B cell (primary cell): ENCODE results near the gene MAP3K15. TPM values are rescaled to one million over a fixed set of nuclear protein-coding genes. Genes with fewer than 3 reads are reported as not detected.

Source experiments
- ATAC-seq: fragments of 200-7000 bp; cut with Tn5 transposase; one replicate; pipeline ENCODE4 v1.10.0; 2021; ENCODE audit warnings: low read depth, mild to moderate bottlenecking, moderate number of reproducible peaks, moderate library complexity
- CTCF ChIA-PET: fragments of 350-600 bp; sonication (Branson Sonifier 250); formaldehyde crosslinking; loops from one replicate; lab custom pipeline; 2021; ENCODE audit warnings: antibody characterized with exemption, inconsistent platforms; lab: Charles Lee
- POLR2A ChIA-PET: fragments of 350-600 bp; sonication (Branson Sonifier 250); formaldehyde crosslinking; loops from one replicate; lab custom pipeline; 2021; ENCODE audit warnings: antibody characterized with exemption; lab: Charles Lee
- DNase-seq: peaks from one replicate; pipeline ENCODE4 v3.0.0; 2013
- H2AFZ ChIP-seq: 2 replicates; pipeline ENCODE4 v1.6.1; 2012; ENCODE audit warnings: mild to moderate bottlenecking, low read depth, low read length; ENCODE audit not compliant: insufficient read depth, poor library complexity, severe bottlenecking
- H3K27ac ChIP-seq, 2 donors: 1 replicate in 1 of 2; 2 replicates in 1 of 2; pipeline ENCODE4 v1.5.1; 2012 to 2013; ENCODE audit warnings: low read length in 2 of 2, mild to moderate bottlenecking in 2 of 2, moderate library complexity in 1 of 2
- H3K27me3 ChIP-seq, 4 experiments: fragments of 200-600 bp in 1 of 4; sonication (generic) in 1 of 4; replicated peaks in 1 of 4; 1 replicate in 2 of 4; 2 replicates in 2 of 4; pipeline versions ENCODE4 v1.6.1 to v1.7.0; 2013 to 2016; ENCODE audit warnings: low read length in 3 of 4, mild to moderate bottlenecking in 2 of 4, mixed read lengths in 1 of 4, moderate library complexity in 1 of 4; ENCODE audit not compliant: insufficient read depth in 4 of 4, control insufficient read depth in 3 of 4; ENCODE audit errors: control extremely low read depth in 1 of 4
- H3K36me3 ChIP-seq, 2 experiments: replicated peaks in 1 of 2; 1 replicate in 1 of 2; 2 replicates in 1 of 2; pipeline versions ENCODE4 v1.6.1 to v1.7.1; 2013; ENCODE audit warnings: low read length in 1 of 2; ENCODE audit not compliant: insufficient read depth in 2 of 2, control insufficient read depth in 1 of 2; ENCODE audit errors: control extremely low read depth in 1 of 2, extremely low read depth in 1 of 2
- H3K4me1 ChIP-seq, 2 donors: fragments of 200-600 bp in 1 of 2; sonication (generic) in 1 of 2; 1 replicate in 1 of 2; 2 replicates in 1 of 2; pipeline versions ENCODE4 v1.5.1 to v1.6.1; 2013 to 2017; ENCODE audit warnings: low read length in 2 of 2; ENCODE audit not compliant: control insufficient read depth in 2 of 2, insufficient read depth in 2 of 2
- H3K4me2 ChIP-seq: replicated peaks from 2 replicates; pipeline ENCODE3; 2012; ENCODE audit warnings: mild to moderate bottlenecking, low read depth, low read length; ENCODE audit not compliant: poor library complexity, severe bottlenecking
- H3K4me3 ChIP-seq, 5 experiments: fragments of 200-600 bp in 1 of 5; sonication (generic) in 1 of 5; 1 replicate in 3 of 5; 2 replicates in 2 of 5; pipeline versions ENCODE4 v1.5.1 to v1.7.0; 2011 to 2016; ENCODE audit warnings: low read length in 4 of 5, mild to moderate bottlenecking in 4 of 5, low read depth in 2 of 5, control low read depth in 1 of 5, moderate library complexity in 1 of 5; ENCODE audit not compliant: insufficient read depth in 1 of 5; ENCODE audit errors: control extremely low read depth in 1 of 5, extremely low read depth in 1 of 5
- H3K79me2 ChIP-seq: fragments of 200-600 bp; sonication (generic); one replicate; pipeline ENCODE4 v1.6.0; 2016; ENCODE audit warnings: low read length; ENCODE audit not compliant: control insufficient read depth, insufficient read depth
- H3K9ac ChIP-seq: fragments of 200-600 bp; sonication (generic); 2 replicates; pipeline ENCODE4 v1.6.1; 2017; ENCODE audit warnings: mild to moderate bottlenecking, low read length, moderate library complexity
- H3K9me3 ChIP-seq, 3 donors: one replicate each; pipeline versions ENCODE4 v1.6.1 to v1.7.1; 2013; ENCODE audit warnings: low read length in 2 of 3; ENCODE audit not compliant: control insufficient read depth in 2 of 3, insufficient read depth in 1 of 3; ENCODE audit errors: control extremely low read depth in 1 of 3
- H4K20me1 ChIP-seq: 2 replicates; pipeline ENCODE4 v1.6.0; 2012; ENCODE audit warnings: mild to moderate bottlenecking, low read length; ENCODE audit not compliant: insufficient read depth, control insufficient read depth, poor library complexity, severe bottlenecking
- H3K27ac Mint-ChIP-seq: one replicate; pipeline ENCODE4 v1.8.0; 2021; ENCODE audit warnings: mixed read lengths
- H3K27me3 Mint-ChIP-seq: one replicate; pipeline ENCODE4 v1.8.0; 2021; ENCODE audit warnings: mixed read lengths
- H3K4me1 Mint-ChIP-seq: one replicate; pipeline ENCODE4 v1.8.0; 2021; ENCODE audit warnings: mixed read lengths
- H3K4me3 Mint-ChIP-seq: one replicate; pipeline ENCODE4 v1.8.0; 2021; ENCODE audit warnings: mixed read lengths
- H3K9me3 Mint-ChIP-seq: one replicate; pipeline ENCODE4 v1.8.0; 2022; ENCODE audit warnings: mixed read lengths; ENCODE audit not compliant: insufficient read depth
- CTCF ChIP-seq: fragments of 200-600 bp; IDR thresholded peaks from one replicate; pipeline ENCODE4 v1.8.0; 2022; ENCODE audit warnings: antibody characterized with exemption, mild to moderate bottlenecking
- EZH2 ChIP-seq: IDR thresholded peaks from 2 replicates; pipeline ENCODE4 v1.6.1; 2012; ENCODE audit warnings: borderline replicate concordance, low read depth, mild to moderate bottlenecking, moderate library complexity, low read length; ENCODE audit not compliant: insufficient read depth, poor library complexity, severe bottlenecking
- WGBS: methylation state at CpG from one replicate; pipeline ENCODE4 v1.1.5; 2013; ENCODE audit warnings: missing lambda C conversion rate; ENCODE audit not compliant: insufficient coverage; 5-methylcytosine and 5-hydroxymethylcytosine counted together
- intact Hi-C: fragments of 100-400 bp; cut with micrococcal nuclease; formaldehyde crosslinking; loops from one replicate; pipeline ENCODE4 v1.10.0; 2022
- polyA plus RNA-seq: library from polyadenylated mRNA; depleted of rRNA; stranded (reverse); fragments of >200 nt; gene quantifications from 2 replicates; pipeline ENCODE4 v1.2.3, GENCODE V29; 2012
- total RNA-seq, 2 donors: library from RNA; stranded (reverse); fragments of 120-200 nt in 1 of 2; gene quantifications; 1 replicate in 1 of 2; 2 replicates in 1 of 2; pipeline versions ENCODE4 v1.2.3 to v1.2.4, GENCODE V29; 2013 to 2022

The MAP3K15 gene
- total and polyA plus RNA-seq, 2 donors (not counting 1 experiment from before 2014, with no cell fraction given) = not detected

- no CpG with 5 or more reads among the region's 6 CpGs for WGBS
Observed at GRCh38 chrX:19360903-19361302, 154.4 kb downstream of the MAP3K15 start.

GRCh38 chrX:19358521-19358920, 156.8 kb downstream of the MAP3K15 start:
- no peak for TF ChIP-seq EZH2
- TF ChIP-seq CTCF = no peak
- no CpG with 5 or more reads among the region's 7 CpGs for WGBS
- Histone ChIP-seq H3K9ac (no peak overlapping the region), H3K9me3 (no peaks in the 10 kb centered on the region), H3K4me3 (no peak overlapping the region), H3K4me2 (no peak overlapping the region), H3K79me2 (no peaks in the 10 kb centered on the region), H3K27me3 (no peaks in the 10 kb centered on the region), H3K27ac (no peak overlapping the region), H3K36me3 (peaks cover 0 to 59% of the 10 kb centered on the region in 2 experiments), H3K4me1 (no peaks in the 10 kb centered on the region), H2AFZ (no peak overlapping the region), H4K20me1 (no peaks in the 10 kb centered on the region)
- Mint-ChIP-seq H3K4me3 (no peak overlapping the region), H3K27me3 (no peaks in the 10 kb centered on the region), H3K4me1 (no peaks in the 10 kb centered on the region), H3K27ac (no peak overlapping the region), H3K9me3 (no peaks in the 10 kb centered on the region)
- DNase-seq (no peak), ATAC-seq (no peak)
- intact Hi-C loops = no loop called here
- CTCF ChIA-PET = no interaction called here
- POLR2A ChIA-PET = no interaction called here

More at GRCh38 chrX:19360903-19361302, 154.4 kb downstream of the MAP3K15 start:
- Histone ChIP-seq H3K36me3 (peaks cover 0 to 50% of the 10 kb centered on the region in 2 experiments), H3K4me3 (no peak overlapping the region), H3K27me3 (no peaks in the 10 kb centered on the region), H3K4me1 (no peaks in the 10 kb centered on the region), H3K27ac (no peak overlapping the region), H3K4me2 (no peak overlapping the region), H3K9me3 (no peaks in the 10 kb centered on the region), H3K79me2 (no peaks in the 10 kb centered on the region), H4K20me1 (no peaks in the 10 kb centered on the region), H3K9ac (no peak overlapping the region), H2AFZ (no peak overlapping the region)
- TF ChIP-seq CTCF (no peak), EZH2 (no peak)
- ATAC-seq (no peak), DNase-seq (no peak)
- no peaks in the 10 kb centered on the region for H3K4me1 Mint-ChIP-seq
- H3K9me3 Mint-ChIP-seq = no peaks in the 10 kb centered on the region
- ChIA-PET CTCF (interaction anchor here (0.8 kb wide), 1 partner anchor 11 kb away, joined by 3 read pairs; no protein-coding TSS in a partner anchor), POLR2A (no interaction called here)
- H3K27ac Mint-ChIP-seq = no peak overlapping the region
- no peak overlapping the region for H3K4me3 Mint-ChIP-seq
- H3K27me3 Mint-ChIP-seq = no peaks in the 10 kb centered on the region
- intact Hi-C loops = no loop called here
